Gastrocnemius medialis (tissue), 4 donors: ENCODE measurements around the gene CCDC183.
"Not testable (repeated sequence)": the region's sequence is repeated elsewhere in the genome, so short reads cannot be mapped to it uniquely, and the experiment has no call there.

Source experiments
- CTCF ChIP-seq, 5 experiments: fragments of 450-650 bp in 3 of 5; fragments of 200-600 bp in 2 of 5; sonication (generic) in 2 of 5; IDR thresholded peaks in 4 of 5; conservative IDR thresholded peaks in 1 of 5; 1 replicate in 4 of 5; 2 replicates in 1 of 5; pipeline ENCODE4 v1.5.1; 2016 to 2019; ENCODE audit warnings: antibody characterized with exemption in 5 of 5, mild to moderate bottlenecking in 3 of 5, moderate library complexity in 3 of 5
- POLR2A ChIP-seq, 2 donors: fragments of 450-650 bp; IDR thresholded peaks; one replicate each; pipeline ENCODE4 v1.6.1; 2017; ENCODE audit warnings: antibody characterized with exemption in 2 of 2, mild to moderate bottlenecking in 2 of 2, moderate library complexity in 2 of 2

- not testable (repeated sequence) for TF ChIP-seq CTCF (IDR thresholded peaks at IDR 0.05 in 4 of 5, conservative IDR thresholded peaks at IDR 0.05 in 1 of 5); POLR2A (IDR thresholded peaks at IDR 0.05)
These were observed 47.1 kb downstream of the CCDC183 start for GRCh38 chr9:136843159-136843800.
